Activated T-helper 1 cell treated with anti-CD3 and anti-CD28 coated beads, Interleukin-2, amount 50 U/mL, for 16 hours (primary cell): Measurements from ENCODE around the gene TMEM140.
"Not testable (repeated sequence)": the region's sequence is repeated elsewhere in the genome, so short reads cannot be mapped to it uniquely, and the experiment has no call there.

ENCODE experiments used
- DNase-seq, 2 donors: peaks; one replicate each; pipeline ENCODE4 v3.0.0-alpha.2; 2020; ENCODE audit warnings: low read depth in 1 of 2, low spot score in 1 of 2

TMEM140 gene

GRCh38 chr7:135147899-135148721, at the start of gene TMEM140:
Gene TMEM140 (plus strand): TSS chr7:135148072. CDS start chr7:135164442, 16,370 bp downstream.
- DNase-seq: no peak

GRCh38 chr7:135098391-135098790, 49.5 kb upstream of the TMEM140 start:
- no peak for DNase-seq

GRCh38 chr7:135100856-135101255, 47.0 kb upstream of the TMEM140 start:
- no peak for DNase-seq

GRCh38 chr7:135102372-135102771, 45.5 kb upstream of the TMEM140 start:
- DNase-seq: no peak

- DNase-seq: no peak
Observed at GRCh38 chr7:135109562-135109961, 38.3 kb upstream of the TMEM140 start.

- DNase-seq: no peak
Observed at GRCh38 chr7:135109976-135110375, 37.9 kb upstream of the TMEM140 start.

GRCh38 chr7:135111379-135111778, 36.5 kb upstream of the TMEM140 start:
- no peak for DNase-seq

GRCh38 chr7:135114622-135115021, 33.2 kb upstream of the TMEM140 start:
- DNase-seq: no peak

- DNase-seq: no peak
Observed at GRCh38 chr7:135117096-135117495, 30.8 kb upstream of the TMEM140 start.

GRCh38 chr7:135121868-135122267, 26.0 kb upstream of the TMEM140 start:
- DNase-seq: no peak

GRCh38 chr7:135124631-135125030, 23.2 kb upstream of the TMEM140 start:
- DNase-seq: not testable (repeated sequence)

GRCh38 chr7:135128931-135129330, 18.9 kb upstream of the TMEM140 start:
- no peak for DNase-seq

GRCh38 chr7:135129579-135129978, 18.3 kb upstream of the TMEM140 start:
- no peak for DNase-seq

GRCh38 chr7:135143885-135144668, 3.8 kb upstream of the TMEM140 start:
- no peak for DNase-seq

GRCh38 chr7:135147341-135147898, 452 bp upstream of the TMEM140 start:
- no peak for DNase-seq

GRCh38 chr7:135150072-135150782, 2.4 kb downstream of the TMEM140 start:
- no peak for DNase-seq

- DNase-seq: no peak
Observed at GRCh38 chr7:135151132-135151531, 3.3 kb downstream of the TMEM140 start.

- DNase-seq: no peak
Observed at GRCh38 chr7:135151533-135151932, 3.7 kb downstream of the TMEM140 start.

GRCh38 chr7:135152442-135152841, 4.6 kb downstream of the TMEM140 start:
- DNase-seq: no peak

GRCh38 chr7:135154734-135155133, 6.9 kb downstream of the TMEM140 start:
- no peak for DNase-seq

GRCh38 chr7:135156290-135156689, 8.4 kb downstream of the TMEM140 start:
- no peak for DNase-seq
